ENCODE measurements around the gene HECA. TPM values are rescaled to one million over a fixed set of nuclear protein-coding genes. Genes with fewer than 3 reads are reported as not detected.

The HECA gene
- total RNA-seq, 1 experiment from 2014 or later, result 11.6 TPM

- Histone ChIP-seq H3K27me3 (ENCODE audit: insufficient read depth, low read depth) (no peaks in the 10 kb centered on the region), H2AFZ (no peak overlapping the region), H3K4me2 (no peak overlapping the region), H3F3A (ENCODE audit: insufficient read depth, low read depth) (no peaks in the 10 kb centered on the region), H3K9me3 (ENCODE audit: insufficient read depth, low read depth) (0 out of 2 replicates have a peak, but pooled peaks cover 3% of the 10 kb centered on the region), H3K79me2 (ENCODE audit: low read depth) (peaks cover 16% of the 10 kb centered on the region), H3K4me3 (no peak overlapping the region), H3K4me1 (replicated peaks; ENCODE audit: insufficient read depth) (no peaks in the 10 kb centered on the region), H3K27ac (no peak overlapping the region), H3K36me3 (ENCODE audit: low read depth) (no peaks in the 10 kb centered on the region), H3K9me2 (ENCODE audit: insufficient read depth) (no peaks in the 10 kb centered on the region), H4K20me1 (ENCODE audit: insufficient read depth) (0 out of 2 replicates have a peak, but pooled peaks cover 6% of the 10 kb centered on the region)
- ChIA-PET CTCF (no interaction called here), POLR2A (ENCODE audit: unreplicated experiment) (no interaction called here)
- no peak for TF ChIP-seq EZH2 (IDR thresholded peaks at IDR 0.05; ENCODE audit: low read depth)
- no peak for TF ChIP-seq CTCF (conservative IDR thresholded peaks at IDR 0.05)
- intact Hi-C loops (cut with micrococcal nuclease; ENCODE audit: unreplicated experiment), result no loop called here
- no peak for DNase-seq
- no TSS peak for BruUV-seq (replicated peaks)
Measured at GRCh38 chr6:139142262-139142661, 7.4 kb downstream of the HECA start.

- no peak for TF ChIP-seq CTCF (conservative IDR thresholded peaks at IDR 0.05)
- TF ChIP-seq EZH2 (IDR thresholded peaks at IDR 0.05; ENCODE audit: low read depth), result no peak
- no TSS peak for BruUV-seq (replicated peaks)
- H3K36me3 ChIP-seq (ENCODE audit: low read depth), result no peaks in the 10 kb centered on the region
- no peak overlapping the region for H3K4me2 ChIP-seq
- no peaks in the 10 kb centered on the region for H3K27me3 ChIP-seq (ENCODE audit: insufficient read depth, low read depth)
- intact Hi-C loops (cut with micrococcal nuclease; ENCODE audit: unreplicated experiment), result no loop called here
- no peak overlapping the region for H3K27ac ChIP-seq
- POLR2A ChIA-PET (ENCODE audit: unreplicated experiment), result no interaction called here
- peaks cover 9% of the 10 kb centered on the region for H3K79me2 ChIP-seq (ENCODE audit: low read depth)
- no peak overlapping the region for H2AFZ ChIP-seq
- DNase-seq, result no peak
- 0 out of 2 replicates have a peak, but pooled peaks cover 3% of the 10 kb centered on the region for H3K9me3 ChIP-seq (ENCODE audit: insufficient read depth, low read depth)
- H4K20me1 ChIP-seq (ENCODE audit: insufficient read depth), result 0 out of 2 replicates have a peak, but pooled peaks cover 6% of the 10 kb centered on the region
- H3K4me1 ChIP-seq (replicated peaks; ENCODE audit: insufficient read depth), result no peaks in the 10 kb centered on the region
- H3F3A ChIP-seq (ENCODE audit: insufficient read depth, low read depth), result no peaks in the 10 kb centered on the region
- no peaks in the 10 kb centered on the region for H3K9me2 ChIP-seq (ENCODE audit: insufficient read depth)
- H3K4me3 ChIP-seq, result no peak overlapping the region
- CTCF ChIA-PET, result no interaction called here
Measured at GRCh38 chr6:139143111-139143510, 8.2 kb downstream of the HECA start.

- ChIA-PET CTCF (interaction anchor here (0.6 kb wide), 1 partner anchor 376 kb away, joined by 3 read pairs; no protein-coding TSS in a partner anchor), POLR2A (ENCODE audit: unreplicated experiment) (no interaction called here)
- Histone ChIP-seq H3K9me2 (ENCODE audit: insufficient read depth) (no peaks in the 10 kb centered on the region), H2AFZ (no peak overlapping the region), H3K4me1 (replicated peaks; ENCODE audit: insufficient read depth) (no peaks in the 10 kb centered on the region), H3K9me3 (ENCODE audit: insufficient read depth, low read depth) (0 out of 2 replicates have a peak, but pooled peaks cover 3% of the 10 kb centered on the region), H3F3A (ENCODE audit: insufficient read depth, low read depth) (no peaks in the 10 kb centered on the region), H3K4me3 (no peak overlapping the region), H4K20me1 (ENCODE audit: insufficient read depth) (0 out of 2 replicates have a peak, but pooled peaks cover 6% of the 10 kb centered on the region), H3K36me3 (ENCODE audit: low read depth) (no peaks in the 10 kb centered on the region), H3K79me2 (ENCODE audit: low read depth) (no peaks in the 10 kb centered on the region; the same call in 1 of the 2 replicates), H3K27ac (no peak overlapping the region), H3K27me3 (ENCODE audit: insufficient read depth, low read depth) (no peaks in the 10 kb centered on the region), H3K4me2 (no peak overlapping the region)
- intact Hi-C loops (cut with micrococcal nuclease; ENCODE audit: unreplicated experiment), result no loop called here
- TF ChIP-seq EZH2 (IDR thresholded peaks at IDR 0.05; ENCODE audit: low read depth) (no peak), CTCF (conservative IDR thresholded peaks at IDR 0.05) (no peak)
- no TSS peak for BruUV-seq (replicated peaks)
- no peak for DNase-seq
Measured at GRCh38 chr6:139144490-139145085, 9.7 kb downstream of the HECA start.

All from PC-9 (cell line).